Suprapubic skin (tissue), 4 donors: Measurements from ENCODE around the gene RAB5B.

Source experiments
- EP300 ChIP-seq: sonication (generic); formaldehyde crosslinking; IDR thresholded peaks from one replicate; pipeline ENCODE4 v1.6.1; 2017; ENCODE audit warnings: antibody characterized with exemption
- POLR2AphosphoS5 ChIP-seq, 3 donors: sonication (generic); formaldehyde crosslinking; IDR thresholded peaks; one replicate each; pipeline ENCODE4 v1.6.1; 2017; ENCODE audit warnings: antibody characterized with exemption in 3 of 3
- TF ChIP-seq, protein P1 (sequence below), 2 donors: fragments of 200-600 bp in 1 of 2; fragments of 450-650 bp in 1 of 2; sonication (generic) in 1 of 2; IDR thresholded peaks; one replicate each; pipeline ENCODE4 v1.5.1; 2016 to 2019; ENCODE audit warnings: antibody characterized with exemption in 2 of 2, mild to moderate bottlenecking in 1 of 2, moderate library complexity in 1 of 2

DNA sequence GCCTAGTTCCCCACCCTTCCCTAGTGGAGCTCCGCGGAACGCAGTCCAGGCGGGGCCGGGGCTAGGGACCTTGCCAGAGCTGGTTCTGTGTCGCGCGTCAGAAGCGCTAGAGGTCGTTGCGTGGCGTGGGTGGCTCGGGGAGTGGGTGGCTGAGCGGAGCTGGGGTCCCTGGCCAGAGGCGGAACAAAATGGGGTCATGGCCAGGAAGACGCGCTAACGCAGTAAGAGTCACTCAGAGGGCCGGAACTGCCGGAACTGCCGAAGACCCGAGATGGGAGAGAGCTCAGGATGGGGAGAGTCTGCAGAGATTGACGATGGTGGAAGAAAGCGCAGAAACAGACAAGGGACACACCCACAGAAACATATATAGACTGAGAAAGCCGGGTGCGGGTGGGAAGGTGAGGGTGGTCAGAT lies 38.1 kb upstream of the RAB5B start:
- TF ChIP-seq, protein P1, sequence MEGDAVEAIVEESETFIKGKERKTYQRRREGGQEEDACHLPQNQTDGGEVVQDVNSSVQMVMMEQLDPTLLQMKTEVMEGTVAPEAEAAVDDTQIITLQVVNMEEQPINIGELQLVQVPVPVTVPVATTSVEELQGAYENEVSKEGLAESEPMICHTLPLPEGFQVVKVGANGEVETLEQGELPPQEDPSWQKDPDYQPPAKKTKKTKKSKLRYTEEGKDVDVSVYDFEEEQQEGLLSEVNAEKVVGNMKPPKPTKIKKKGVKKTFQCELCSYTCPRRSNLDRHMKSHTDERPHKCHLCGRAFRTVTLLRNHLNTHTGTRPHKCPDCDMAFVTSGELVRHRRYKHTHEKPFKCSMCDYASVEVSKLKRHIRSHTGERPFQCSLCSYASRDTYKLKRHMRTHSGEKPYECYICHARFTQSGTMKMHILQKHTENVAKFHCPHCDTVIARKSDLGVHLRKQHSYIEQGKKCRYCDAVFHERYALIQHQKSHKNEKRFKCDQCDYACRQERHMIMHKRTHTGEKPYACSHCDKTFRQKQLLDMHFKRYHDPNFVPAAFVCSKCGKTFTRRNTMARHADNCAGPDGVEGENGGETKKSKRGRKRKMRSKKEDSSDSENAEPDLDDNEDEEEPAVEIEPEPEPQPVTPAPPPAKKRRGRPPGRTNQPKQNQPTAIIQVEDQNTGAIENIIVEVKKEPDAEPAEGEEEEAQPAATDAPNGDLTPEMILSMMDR (IDR thresholded peaks at IDR 0.05): no peak
- TF ChIP-seq EP300: no peak
- TF ChIP-seq POLR2AphosphoS5 (IDR thresholded peaks at IDR 0.05): no peak
